Esophagus squamous epithelium (tissue), 4 donors: ENCODE data around the gene GDF3.
"Not testable (repeated sequence)": the region's sequence is repeated elsewhere in the genome, so short reads cannot be mapped to it uniquely, and the experiment has no call there.

Experiments
- CTCF ChIP-seq, 6 experiments: fragments of 450-650 bp in 4 of 6; fragments of 200-600 bp in 2 of 6; sonication (generic) in 2 of 6; IDR thresholded peaks; one replicate each; pipeline ENCODE4 v1.5.1; 2016 to 2019; ENCODE audit warnings: antibody characterized with exemption in 6 of 6, mild to moderate bottlenecking in 4 of 6, moderate library complexity in 4 of 6
- POLR2A ChIP-seq, 4 donors: fragments of 450-650 bp; IDR thresholded peaks; one replicate each; pipeline ENCODE4 v1.6.1; 2017; ENCODE audit warnings: antibody characterized with exemption in 4 of 4, mild to moderate bottlenecking in 4 of 4, moderate library complexity in 3 of 4

DNA sequence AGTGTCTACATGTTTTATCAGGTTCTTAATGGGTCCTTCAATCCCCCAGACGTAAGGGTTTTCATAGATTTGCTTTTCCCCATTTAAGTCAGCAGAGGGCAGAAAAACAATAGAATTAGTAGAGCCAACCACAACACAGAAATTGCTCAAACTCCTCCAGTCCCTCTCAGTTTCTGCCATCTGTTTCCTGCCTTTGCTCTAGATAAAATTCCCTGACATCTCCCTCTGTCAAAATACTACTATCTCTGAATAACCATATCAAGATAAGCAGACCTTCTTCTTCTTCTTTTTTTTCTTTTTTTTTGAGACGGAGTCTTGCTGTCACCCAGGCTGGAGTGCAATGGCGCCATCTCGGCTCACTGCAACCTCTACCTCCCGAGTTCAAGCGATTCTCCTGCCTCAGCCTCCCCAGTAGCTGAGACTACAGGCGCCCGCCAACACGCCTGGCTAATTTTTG is 18.1 kb downstream of the GDF3 start:
- not testable (repeated sequence) for TF ChIP-seq POLR2A (IDR thresholded peaks at IDR 0.05)
- peak in 4 of 6 experiments; percentile 6 to 37 (median 22) for TF ChIP-seq CTCF (IDR thresholded peaks at IDR 0.05)
